Effector memory CD8-positive, alpha-beta T cell (primary cell): ENCODE data around the gene SLU7.

Source experiments
- ATAC-seq: fragments of 150-1000 bp; cut with Tn5 transposase; replicated peaks from 2 replicates; pipeline ENCODE4 v1.10.0; 2021; ENCODE audit warnings: mild to moderate bottlenecking, moderate library complexity
- DNase-seq, 3 experiments: peaks; one replicate each; pipeline ENCODE4 v3.0.0; 2021
- H3K27ac Mint-ChIP-seq, 2 donors: one replicate each; pipeline ENCODE4 v1.8.0; 2022; ENCODE audit warnings: mild to moderate bottlenecking in 2 of 2, mixed read lengths in 2 of 2, moderate library complexity in 2 of 2
- H3K27me3 Mint-ChIP-seq, 2 donors: one replicate each; pipeline ENCODE4 v1.8.0; 2022; ENCODE audit warnings: mixed read lengths in 2 of 2
- H3K36me3 Mint-ChIP-seq: one replicate; pipeline ENCODE4 v1.8.0; 2022; ENCODE audit warnings: mild to moderate bottlenecking, moderate library complexity, mixed read lengths; ENCODE audit not compliant: insufficient read depth
- H3K4me1 Mint-ChIP-seq, 2 donors: one replicate each; pipeline ENCODE4 v1.8.0; 2022; ENCODE audit warnings: low read depth in 2 of 2, mixed read lengths in 2 of 2
- H3K4me3 Mint-ChIP-seq, 2 donors: one replicate each; pipeline ENCODE4 v1.8.0; 2022; ENCODE audit warnings: mild to moderate bottlenecking in 2 of 2, mixed read lengths in 2 of 2, moderate library complexity in 2 of 2
- H3K9me3 Mint-ChIP-seq, 2 donors: one replicate each; pipeline ENCODE4 v1.8.0; 2022; ENCODE audit warnings: mixed read lengths in 2 of 2

The SLU7 gene

GRCh38 chr5:160363660-160364395, 55.1 kb downstream of the SLU7 start:
- no peak overlapping the region for H3K27ac Mint-ChIP-seq
- peaks cover 55 to 81% of the 10 kb centered on the region in 2 donors for H3K27me3 Mint-ChIP-seq
- no peaks in the 10 kb centered on the region for H3K36me3 Mint-ChIP-seq
- ATAC-seq (no peak), DNase-seq (no peak)
- H3K4me3 Mint-ChIP-seq, result no peak overlapping the region
- H3K4me1 Mint-ChIP-seq, result no peaks in the 10 kb centered on the region
- no peaks in the 10 kb centered on the region for H3K9me3 Mint-ChIP-seq

GRCh38 chr5:160363211-160363610, 55.7 kb downstream of the SLU7 start:
- H3K27me3 Mint-ChIP-seq, result peaks cover 49 to 75% of the 10 kb centered on the region in 2 donors
- DNase-seq (no peak), ATAC-seq (no peak)
- no peaks in the 10 kb centered on the region for H3K36me3 Mint-ChIP-seq
- no peaks in the 10 kb centered on the region for H3K4me1 Mint-ChIP-seq
- H3K4me3 Mint-ChIP-seq, result no peak overlapping the region
- no peak overlapping the region for H3K27ac Mint-ChIP-seq
- H3K9me3 Mint-ChIP-seq, result no peaks in the 10 kb centered on the region

- no peak for DNase-seq
- no peak overlapping the region for H3K4me3 Mint-ChIP-seq
- no peaks in the 10 kb centered on the region for H3K36me3 Mint-ChIP-seq
- peaks cover 43 to 70% of the 10 kb centered on the region in 2 donors for H3K27me3 Mint-ChIP-seq
- no peak for ATAC-seq
- H3K9me3 Mint-ChIP-seq, result no peaks in the 10 kb centered on the region
- H3K4me1 Mint-ChIP-seq, result no peaks in the 10 kb centered on the region
- no peak overlapping the region for H3K27ac Mint-ChIP-seq
Observed at GRCh38 chr5:160361624-160362228, 57.2 kb downstream of the SLU7 start.

GRCh38 chr5:160360310-160360709, 58.6 kb downstream of the SLU7 start:
- peaks cover 42 to 62% of the 10 kb centered on the region in 2 donors for H3K27me3 Mint-ChIP-seq
- no peaks in the 10 kb centered on the region for H3K4me1 Mint-ChIP-seq
- ATAC-seq (no peak), DNase-seq (no peak)
- peak overlapping the region in 1 of 2 donors; percentile 2 for H3K27ac Mint-ChIP-seq
- H3K9me3 Mint-ChIP-seq, result no peaks in the 10 kb centered on the region
- H3K36me3 Mint-ChIP-seq, result no peaks in the 10 kb centered on the region
- H3K4me3 Mint-ChIP-seq, result no peak overlapping the region

- ATAC-seq (no peak), DNase-seq (no peak)
- no peaks in the 10 kb centered on the region for H3K9me3 Mint-ChIP-seq
- no peak overlapping the region for H3K4me3 Mint-ChIP-seq
- H3K27me3 Mint-ChIP-seq, result peaks cover 37 to 60% of the 10 kb centered on the region in 2 donors
- peak overlapping the region in 1 of 2 donors; percentile 2 for H3K27ac Mint-ChIP-seq
- no peaks in the 10 kb centered on the region for H3K36me3 Mint-ChIP-seq
- no peaks in the 10 kb centered on the region for H3K4me1 Mint-ChIP-seq
Observed at GRCh38 chr5:160359816-160360215, 59.1 kb downstream of the SLU7 start.

GRCh38 chr5:160359242-160359641, 59.6 kb downstream of the SLU7 start:
- Mint-ChIP-seq H3K27ac (no peak overlapping the region), H3K4me1 (no peaks in the 10 kb centered on the region), H3K27me3 (peaks cover 36 to 54% of the 10 kb centered on the region in 2 donors), H3K4me3 (no peak overlapping the region), H3K9me3 (no peaks in the 10 kb centered on the region), H3K36me3 (no peaks in the 10 kb centered on the region)
- no peak for ATAC-seq
- no peak for DNase-seq

GRCh38 chr5:160357861-160358411, 60.9 kb downstream of the SLU7 start:
- ATAC-seq (no peak), DNase-seq (no peak)
- Mint-ChIP-seq H3K4me3 (no peak overlapping the region), H3K27me3 (peaks cover 30 to 43% of the 10 kb centered on the region in 2 donors), H3K27ac (no peak overlapping the region), H3K4me1 (no peaks in the 10 kb centered on the region), H3K36me3 (no peaks in the 10 kb centered on the region), H3K9me3 (no peaks in the 10 kb centered on the region)

- no peaks in the 10 kb centered on the region for H3K9me3 Mint-ChIP-seq
- ATAC-seq, result no peak
- no peak overlapping the region for H3K4me3 Mint-ChIP-seq
- no peaks in the 10 kb centered on the region for H3K4me1 Mint-ChIP-seq
- no peak for DNase-seq
- no peak overlapping the region for H3K27ac Mint-ChIP-seq
- H3K27me3 Mint-ChIP-seq, result peaks cover 30 to 42% of the 10 kb centered on the region in 2 donors
- H3K36me3 Mint-ChIP-seq, result no peaks in the 10 kb centered on the region
Observed at GRCh38 chr5:160357394-160357793, 61.5 kb downstream of the SLU7 start.

GRCh38 chr5:160356550-160357347, 62.1 kb downstream of the SLU7 start:
- H3K27ac Mint-ChIP-seq, result no peak overlapping the region
- H3K4me1 Mint-ChIP-seq, result no peaks in the 10 kb centered on the region

GRCh38 chr5:160354666-160355065, 64.2 kb downstream of the SLU7 start:
- Mint-ChIP-seq H3K9me3 (no peaks in the 10 kb centered on the region), H3K4me3 (no peak overlapping the region), H3K27me3 (peaks cover 13 to 17% of the 10 kb centered on the region in 2 donors), H3K36me3 (no peaks in the 10 kb centered on the region), H3K4me1 (no peaks in the 10 kb centered on the region), H3K27ac (no peak overlapping the region)
- no peak for DNase-seq
- no peak for ATAC-seq

More at GRCh38 chr5:160356550-160357347, 62.1 kb downstream of the SLU7 start:
- ATAC-seq, result no peak
- Mint-ChIP-seq H3K36me3 (no peaks in the 10 kb centered on the region), H3K4me3 (no peak overlapping the region), H3K27me3 (peaks cover 23 to 36% of the 10 kb centered on the region in 2 donors), H3K9me3 (no peaks in the 10 kb centered on the region)
- no peak for DNase-seq

- Mint-ChIP-seq H3K4me3 (no peak overlapping the region), H3K27me3 (peaks cover 13 to 17% of the 10 kb centered on the region in 2 donors), H3K36me3 (no peaks in the 10 kb centered on the region), H3K27ac (no peak overlapping the region), H3K4me1 (no peaks in the 10 kb centered on the region), H3K9me3 (no peaks in the 10 kb centered on the region)
- no peak for DNase-seq
- no peak for ATAC-seq
Observed at GRCh38 chr5:160353379-160353778, 65.5 kb downstream of the SLU7 start.

GRCh38 chr5:160352308-160352707, 66.6 kb downstream of the SLU7 start:
- no peak overlapping the region for H3K4me3 Mint-ChIP-seq
- H3K27ac Mint-ChIP-seq, result no peak overlapping the region
- no peaks in the 10 kb centered on the region for H3K36me3 Mint-ChIP-seq
- ATAC-seq, result no peak
- DNase-seq, result no peak
- no peaks in the 10 kb centered on the region for H3K4me1 Mint-ChIP-seq
- H3K27me3 Mint-ChIP-seq, result peaks cover 11 to 14% of the 10 kb centered on the region in 2 donors
- H3K9me3 Mint-ChIP-seq, result no peaks in the 10 kb centered on the region
